ENCODE data around the gene PKN1.
"Not testable (repeated sequence)": the region's sequence is repeated elsewhere in the genome, so short reads cannot be mapped to it uniquely, and the experiment has no call there.

PKN1 gene

DNA sequence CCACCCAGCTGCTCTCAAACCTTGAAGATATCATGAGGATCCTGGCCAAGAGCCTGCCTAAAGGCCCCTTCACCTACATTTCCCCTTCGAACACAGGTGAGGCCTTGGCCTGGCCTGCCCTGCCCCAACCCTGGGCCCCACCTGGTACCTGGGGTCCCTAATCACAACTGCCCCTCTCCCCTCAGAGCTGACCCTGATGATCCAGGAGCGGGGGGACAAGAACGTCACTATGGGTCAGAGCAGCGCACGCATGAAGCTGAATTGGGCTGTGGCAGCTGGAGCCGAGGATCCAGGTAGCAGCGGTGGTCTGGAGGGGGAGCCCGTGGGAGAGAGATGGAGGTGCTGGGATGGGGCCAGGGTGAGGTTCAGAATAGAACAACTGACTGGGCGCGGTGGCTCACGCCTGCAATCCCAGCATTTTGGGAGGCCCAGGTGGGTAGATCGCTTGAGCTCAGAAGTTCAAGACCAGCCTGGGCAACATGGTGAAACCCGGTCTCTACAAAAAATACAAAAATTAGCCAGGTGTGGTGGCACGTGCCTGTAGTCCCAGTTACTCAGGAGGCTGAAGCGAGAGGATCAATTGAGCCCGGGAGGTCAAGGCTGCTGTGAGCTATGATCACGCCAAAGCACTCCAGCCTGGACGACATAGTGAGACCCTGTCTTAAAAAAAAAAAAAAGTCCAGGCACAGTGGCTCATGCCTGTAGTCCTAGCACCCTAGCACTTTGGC is 31.5 kb upstream of the PKN1 start:
- H3K4me1 ChIP-seq (ENCODE audit: insufficient read depth, low read length): no peaks in the 10 kb centered on the region
- no peaks in the 10 kb centered on the region for H3K36me3 ChIP-seq (ENCODE audit: insufficient read depth, low read length)
- no peaks in the 10 kb centered on the region for H3K9me3 ChIP-seq (ENCODE audit: low read length)
- H2AFZ ChIP-seq (ENCODE audit: low read depth, low read length): no peak overlapping the region
- no peaks in the 10 kb centered on the region for H3K27me3 ChIP-seq (ENCODE audit: insufficient read depth, low read length)
- no peak overlapping the region for H3K4me3 ChIP-seq (ENCODE audit: low read length)

DNA sequence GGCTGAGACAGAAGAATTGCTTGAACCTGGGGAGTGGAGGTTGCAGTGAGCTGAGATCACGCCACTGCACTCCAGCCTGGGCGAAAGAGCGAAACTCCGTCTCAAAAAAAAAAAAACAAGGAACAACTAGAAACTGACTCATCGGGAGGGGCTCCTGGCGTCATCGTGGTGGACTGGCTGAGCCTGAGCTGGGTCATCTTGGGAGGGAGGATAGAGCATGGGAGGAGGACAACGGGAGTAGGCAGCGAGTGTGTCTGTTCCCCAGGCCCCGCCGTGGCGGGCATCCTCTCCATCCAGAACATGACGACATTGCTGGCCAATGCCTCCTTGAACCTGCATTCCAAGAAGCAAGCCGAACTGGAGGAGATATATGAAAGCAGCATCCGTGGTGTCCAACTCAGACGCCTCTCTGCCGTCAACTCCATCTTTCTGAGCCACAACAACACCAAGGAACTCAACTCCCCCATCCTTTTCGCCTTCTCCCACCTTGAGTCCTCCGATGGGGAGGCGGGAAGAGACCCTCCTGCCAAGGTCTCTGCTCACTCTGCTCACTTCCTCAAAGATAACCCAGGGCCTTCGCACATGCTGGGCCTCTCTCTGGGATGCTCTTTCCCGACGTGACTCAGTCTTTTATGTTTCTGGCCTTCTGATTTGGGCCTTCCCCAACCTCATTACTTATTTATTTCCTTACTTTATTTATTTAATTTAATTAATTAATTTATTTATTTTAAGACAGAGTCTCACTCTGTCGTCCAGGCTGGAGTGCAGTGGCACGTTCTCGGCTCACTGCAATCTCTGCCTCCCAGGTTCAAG is 30.6 kb upstream of the PKN1 start:
- no peak overlapping the region for H3K4me3 ChIP-seq (ENCODE audit: low read length)
- peaks cover 4% of the 10 kb centered on the region for H3K36me3 ChIP-seq (ENCODE audit: insufficient read depth, low read length)
- H2AFZ ChIP-seq (ENCODE audit: low read depth, low read length): no peak overlapping the region
- H3K27me3 ChIP-seq (ENCODE audit: insufficient read depth, low read length): no peaks in the 10 kb centered on the region
- H3K9me3 ChIP-seq (ENCODE audit: low read length): no peaks in the 10 kb centered on the region
- no peaks in the 10 kb centered on the region for H3K4me1 ChIP-seq (ENCODE audit: insufficient read depth, low read length)

DNA sequence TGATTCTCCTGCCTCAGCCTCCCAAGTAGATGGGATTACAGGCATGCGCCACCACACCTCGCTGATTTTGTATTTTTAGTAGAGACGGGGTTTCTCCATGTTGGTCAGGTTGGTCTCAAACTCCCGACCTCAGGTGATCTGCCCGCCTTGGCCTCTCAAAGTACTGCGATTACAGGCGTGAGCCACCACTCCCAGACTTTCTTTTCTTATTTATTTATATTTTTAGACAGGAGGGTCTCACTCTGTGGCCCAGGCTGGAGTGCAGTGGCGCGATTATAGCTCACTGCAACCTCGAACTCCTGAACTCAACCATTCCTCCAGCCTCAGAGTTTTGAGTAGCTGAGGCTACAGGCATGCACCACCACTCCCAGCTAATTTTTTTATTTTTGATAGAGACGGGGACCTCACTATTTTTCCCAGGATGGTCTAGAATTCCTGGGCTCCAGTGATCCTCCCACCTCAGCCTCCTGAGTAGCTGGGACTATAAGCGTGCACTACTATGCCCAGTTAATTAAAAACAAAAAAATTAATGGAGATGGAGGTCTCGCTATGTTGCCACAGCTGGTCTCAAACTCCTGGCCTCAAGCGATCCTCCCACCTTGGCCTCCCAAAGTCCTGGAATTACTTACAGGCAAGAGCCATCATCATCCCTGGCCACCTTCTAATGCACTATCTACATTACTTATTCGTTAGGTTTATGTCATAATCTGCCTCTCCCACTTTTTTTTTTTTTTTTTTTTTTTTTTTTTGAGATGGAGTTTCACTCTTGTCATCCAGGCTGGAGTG is 29.8 kb upstream of the PKN1 start:
- not testable (repeated sequence) for H3K27me3 ChIP-seq (ENCODE audit: insufficient read depth, low read length); H3K9me3 ChIP-seq (ENCODE audit: low read length); H3K4me1 ChIP-seq (ENCODE audit: insufficient read depth, low read length); H2AFZ ChIP-seq (ENCODE audit: low read depth, low read length); H3K4me3 ChIP-seq (ENCODE audit: low read length)
- H3K36me3 ChIP-seq (ENCODE audit: insufficient read depth, low read length): peaks cover 12% of the 10 kb centered on the region

DNA sequence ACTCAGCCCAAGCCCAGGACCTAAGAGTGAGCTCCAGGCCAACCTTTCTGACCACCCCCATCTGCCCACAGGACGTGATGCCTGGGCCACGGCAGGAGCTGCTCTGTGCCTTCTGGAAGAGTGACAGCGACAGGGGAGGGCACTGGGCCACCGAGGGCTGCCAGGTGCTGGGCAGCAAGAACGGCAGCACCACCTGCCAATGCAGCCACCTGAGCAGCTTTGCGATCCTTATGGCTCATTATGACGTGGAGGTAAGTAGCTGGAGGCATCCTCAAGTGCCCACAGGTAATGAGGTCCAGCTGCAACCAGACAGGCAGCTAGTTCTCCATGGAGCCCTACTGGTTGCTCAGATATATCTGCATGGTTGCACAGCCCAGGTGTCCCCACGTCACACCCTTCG is 28.8 kb upstream of the PKN1 start:
- H3K4me1 ChIP-seq (ENCODE audit: insufficient read depth, low read length): no peaks in the 10 kb centered on the region
- H3K9me3 ChIP-seq (ENCODE audit: low read length): no peaks in the 10 kb centered on the region

DNA sequence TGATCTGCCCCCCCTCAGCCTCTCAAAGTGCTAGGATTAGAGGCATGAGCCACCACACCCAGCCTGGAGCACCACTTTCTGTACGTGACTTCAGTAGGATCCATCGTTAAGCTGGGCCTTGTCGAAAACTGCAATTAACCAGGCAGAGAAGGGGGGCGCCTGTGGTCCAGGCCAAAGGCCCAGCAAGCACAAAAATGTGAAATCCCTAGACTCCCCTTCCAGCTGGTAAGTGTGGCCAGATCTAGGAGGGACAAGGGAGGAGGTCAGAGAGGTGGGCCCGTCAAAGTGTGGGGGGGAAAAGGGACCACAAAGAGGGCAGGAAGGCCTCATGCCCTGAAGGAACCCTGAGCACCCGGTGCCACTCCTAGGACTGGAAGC is 27.7 kb upstream of the PKN1 start:
- no peaks in the 10 kb centered on the region for H3K27me3 ChIP-seq (ENCODE audit: insufficient read depth, low read length)
- H3K4me3 ChIP-seq (ENCODE audit: low read length): no peak overlapping the region
- H3K36me3 ChIP-seq (ENCODE audit: insufficient read depth, low read length): peaks cover 33% of the 10 kb centered on the region
- no peak overlapping the region for H2AFZ ChIP-seq (ENCODE audit: low read depth, low read length)
- H3K9me3 ChIP-seq (ENCODE audit: low read length): no peaks in the 10 kb centered on the region
- H3K4me1 ChIP-seq (ENCODE audit: insufficient read depth, low read length): no peaks in the 10 kb centered on the region

More for the DNA sequence above, 28.8 kb upstream of the PKN1 start:
- no peak overlapping the region for H2AFZ ChIP-seq (ENCODE audit: low read depth, low read length)
- no peaks in the 10 kb centered on the region for H3K27me3 ChIP-seq (ENCODE audit: insufficient read depth, low read length)
- H3K4me3 ChIP-seq (ENCODE audit: low read length): no peak overlapping the region
- H3K36me3 ChIP-seq (ENCODE audit: insufficient read depth, low read length): peaks cover 22% of the 10 kb centered on the region

DNA sequence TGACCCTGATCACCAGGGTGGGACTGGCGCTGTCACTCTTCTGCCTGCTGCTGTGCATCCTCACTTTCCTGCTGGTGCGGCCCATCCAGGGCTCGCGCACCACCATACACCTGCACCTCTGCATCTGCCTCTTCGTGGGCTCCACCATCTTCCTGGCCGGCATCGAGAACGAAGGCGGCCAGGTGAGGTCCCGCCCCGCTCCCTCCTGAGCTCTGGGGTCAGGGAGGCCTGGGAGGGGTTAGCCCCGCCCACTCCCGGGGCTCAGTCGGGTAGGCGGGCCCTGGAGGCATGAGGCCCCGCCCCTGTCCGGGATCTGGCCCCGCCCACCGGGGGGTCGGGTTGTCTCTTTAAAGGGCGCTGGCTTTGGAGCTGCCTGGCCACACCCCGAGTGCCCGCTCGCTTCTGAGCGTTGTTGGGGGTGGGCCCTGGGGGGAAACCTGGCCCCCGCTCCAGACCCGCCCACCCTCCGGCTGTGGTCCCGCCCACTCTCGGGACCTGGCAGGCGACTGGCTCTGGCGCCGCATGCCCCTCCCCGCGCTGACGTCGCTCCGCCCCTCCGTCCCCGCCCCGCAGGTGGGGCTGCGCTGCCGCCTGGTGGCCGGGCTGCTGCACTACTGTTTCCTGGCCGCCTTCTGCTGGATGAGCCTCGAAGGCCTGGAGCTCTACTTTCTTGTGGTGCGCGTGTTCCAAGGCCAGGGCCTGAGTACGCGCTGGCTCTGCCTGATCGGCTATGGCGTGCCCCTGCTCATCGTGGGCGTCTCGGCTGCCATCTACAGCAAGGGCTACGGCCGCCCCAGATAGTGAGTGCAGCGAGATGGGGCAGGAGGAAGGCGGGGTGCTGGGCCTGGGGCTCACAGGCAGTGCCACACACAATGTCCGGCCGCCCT is 27.1 kb upstream of the PKN1 start:
- no peaks in the 10 kb centered on the region for H3K9me3 ChIP-seq (ENCODE audit: low read length)
- peaks cover 39% of the 10 kb centered on the region for H3K36me3 ChIP-seq (ENCODE audit: insufficient read depth, low read length)
- no peaks in the 10 kb centered on the region for H3K4me1 ChIP-seq (ENCODE audit: insufficient read depth, low read length)
- peak overlapping the region; percentile 11 for H3K4me3 ChIP-seq (ENCODE audit: low read length)
- H2AFZ ChIP-seq (ENCODE audit: low read depth, low read length): no peak overlapping the region
- H3K27me3 ChIP-seq (ENCODE audit: insufficient read depth, low read length): no peaks in the 10 kb centered on the region

DNA sequence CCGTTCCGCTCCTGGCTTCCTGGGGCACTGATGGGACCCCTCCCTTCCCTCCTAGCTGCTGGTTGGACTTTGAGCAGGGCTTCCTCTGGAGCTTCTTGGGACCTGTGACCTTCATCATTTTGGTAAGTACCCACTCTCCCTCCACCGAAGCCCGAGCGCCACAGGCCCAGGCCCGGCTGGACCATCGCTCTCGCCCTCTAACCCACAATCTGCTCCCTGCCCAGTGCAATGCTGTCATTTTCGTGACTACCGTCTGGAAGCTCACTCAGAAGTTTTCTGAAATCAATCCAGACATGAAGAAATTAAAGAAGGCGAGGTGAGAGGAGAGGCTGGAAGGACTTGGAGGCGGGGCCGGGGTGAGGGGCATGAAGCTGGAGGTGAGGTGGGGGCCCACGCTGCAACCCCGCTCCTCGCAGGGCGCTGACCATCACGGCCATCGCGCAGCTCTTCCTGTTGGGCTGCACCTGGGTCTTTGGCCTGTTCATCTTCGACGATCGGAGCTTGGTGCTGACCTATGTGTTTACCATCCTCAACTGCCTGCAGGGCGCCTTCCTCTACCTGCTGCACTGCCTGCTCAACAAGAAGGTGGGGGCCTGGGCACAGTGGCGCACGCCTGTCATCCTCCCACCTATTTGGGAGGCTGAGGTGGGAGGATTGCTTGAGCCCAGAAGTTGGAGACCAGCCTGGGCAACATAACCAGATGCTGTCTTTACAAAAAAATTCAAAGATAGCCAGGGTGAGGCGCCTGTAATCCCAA is 26.3 kb upstream of the PKN1 start:
- Histone ChIP-seq H3K36me3 (ENCODE audit: insufficient read depth, low read length) (peaks cover 47% of the 10 kb centered on the region), H3K4me1 (ENCODE audit: insufficient read depth, low read length) (no peaks in the 10 kb centered on the region), H2AFZ (ENCODE audit: low read depth, low read length) (no peak overlapping the region), H3K27me3 (ENCODE audit: insufficient read depth, low read length) (no peaks in the 10 kb centered on the region), H3K9me3 (ENCODE audit: low read length) (no peaks in the 10 kb centered on the region), H3K4me3 (ENCODE audit: low read length) (no peak overlapping the region)

DNA sequence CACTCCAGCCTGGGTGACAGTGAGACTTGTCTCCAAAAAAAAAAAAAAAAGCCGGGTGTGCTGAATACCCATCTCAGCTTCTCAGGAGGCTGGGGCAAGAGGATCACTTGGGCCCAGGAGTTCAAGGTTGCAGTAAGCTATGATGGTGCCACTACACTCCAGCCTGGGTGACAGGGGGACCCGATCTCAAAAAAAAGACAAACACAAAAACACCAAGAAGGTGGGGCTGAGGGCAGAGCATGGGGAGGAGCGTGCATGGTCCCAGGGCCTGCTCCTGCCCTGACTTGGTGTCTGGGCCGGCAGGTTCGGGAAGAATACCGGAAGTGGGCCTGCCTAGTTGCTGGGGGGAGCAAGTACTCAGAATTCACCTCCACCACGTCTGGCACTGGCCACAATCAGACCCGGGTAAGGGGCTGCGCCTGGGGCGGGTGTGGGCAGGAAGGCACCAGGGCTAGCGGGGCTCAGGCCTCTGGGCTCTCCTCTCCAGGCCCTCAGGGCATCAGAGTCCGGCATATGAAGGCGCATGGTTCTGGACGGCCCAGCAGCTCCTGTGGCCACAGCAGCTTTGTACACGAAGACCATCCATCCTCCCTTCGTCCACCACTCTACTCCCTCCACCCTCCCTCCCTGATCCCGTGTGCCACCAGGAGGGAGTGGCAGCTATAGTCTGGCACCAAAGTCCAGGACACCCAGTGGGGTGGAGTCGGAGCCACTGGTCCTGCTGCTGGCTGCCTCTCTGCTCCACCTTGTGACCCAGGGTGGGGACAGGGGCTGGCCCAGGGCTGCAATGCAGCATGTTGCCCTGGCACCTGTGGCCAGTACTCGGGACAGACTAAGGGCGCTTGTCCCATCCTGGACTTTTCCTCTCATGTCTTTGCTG is 25.3 kb upstream of the PKN1 start:
- Histone ChIP-seq H3K4me1 (ENCODE audit: insufficient read depth, low read length) (no peaks in the 10 kb centered on the region), H2AFZ (ENCODE audit: low read depth, low read length) (no peak overlapping the region), H3K4me3 (ENCODE audit: low read length) (no peak overlapping the region), H3K36me3 (ENCODE audit: insufficient read depth, low read length) (peaks cover 58% of the 10 kb centered on the region), H3K27me3 (ENCODE audit: insufficient read depth, low read length) (no peaks in the 10 kb centered on the region), H3K9me3 (ENCODE audit: low read length) (no peaks in the 10 kb centered on the region)

DNA sequence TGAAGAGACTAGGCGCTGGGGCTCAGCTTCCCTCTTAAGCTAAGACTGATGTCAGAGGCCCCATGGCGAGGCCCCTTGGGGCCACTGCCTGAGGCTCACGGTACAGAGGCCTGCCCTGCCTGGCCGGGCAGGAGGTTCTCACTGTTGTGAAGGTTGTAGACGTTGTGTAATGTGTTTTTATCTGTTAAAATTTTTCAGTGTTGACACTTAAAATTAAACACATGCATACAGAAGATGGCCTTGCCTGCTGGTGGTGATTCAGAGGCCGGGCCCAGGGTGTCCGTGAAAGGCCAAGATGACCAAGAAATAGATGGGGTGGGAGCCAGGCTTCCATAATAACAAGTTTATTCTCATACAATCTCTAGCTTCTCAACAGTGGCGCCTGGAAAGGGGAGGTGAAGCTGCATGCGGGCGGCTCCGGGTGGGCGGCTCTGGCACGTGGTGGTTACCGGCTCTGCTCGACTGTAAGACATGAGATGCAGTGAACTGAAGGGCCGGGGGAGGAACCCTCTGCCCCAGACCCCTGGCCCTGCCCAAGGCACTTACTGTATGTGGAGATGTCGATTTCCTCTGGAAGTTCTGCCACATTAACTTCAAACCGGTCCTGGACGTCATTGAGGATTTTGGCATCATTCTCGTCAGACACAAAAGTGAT is 24.5 kb upstream of the PKN1 start:
- Histone ChIP-seq H3K36me3 (ENCODE audit: insufficient read depth, low read length) (peaks cover 63% of the 10 kb centered on the region), H3K9me3 (ENCODE audit: low read length) (no peaks in the 10 kb centered on the region), H3K4me1 (ENCODE audit: insufficient read depth, low read length) (peaks cover 2% of the 10 kb centered on the region), H3K27me3 (ENCODE audit: insufficient read depth, low read length) (no peaks in the 10 kb centered on the region), H2AFZ (ENCODE audit: low read depth, low read length) (no peak overlapping the region), H3K4me3 (ENCODE audit: low read length) (no peak overlapping the region)

DNA sequence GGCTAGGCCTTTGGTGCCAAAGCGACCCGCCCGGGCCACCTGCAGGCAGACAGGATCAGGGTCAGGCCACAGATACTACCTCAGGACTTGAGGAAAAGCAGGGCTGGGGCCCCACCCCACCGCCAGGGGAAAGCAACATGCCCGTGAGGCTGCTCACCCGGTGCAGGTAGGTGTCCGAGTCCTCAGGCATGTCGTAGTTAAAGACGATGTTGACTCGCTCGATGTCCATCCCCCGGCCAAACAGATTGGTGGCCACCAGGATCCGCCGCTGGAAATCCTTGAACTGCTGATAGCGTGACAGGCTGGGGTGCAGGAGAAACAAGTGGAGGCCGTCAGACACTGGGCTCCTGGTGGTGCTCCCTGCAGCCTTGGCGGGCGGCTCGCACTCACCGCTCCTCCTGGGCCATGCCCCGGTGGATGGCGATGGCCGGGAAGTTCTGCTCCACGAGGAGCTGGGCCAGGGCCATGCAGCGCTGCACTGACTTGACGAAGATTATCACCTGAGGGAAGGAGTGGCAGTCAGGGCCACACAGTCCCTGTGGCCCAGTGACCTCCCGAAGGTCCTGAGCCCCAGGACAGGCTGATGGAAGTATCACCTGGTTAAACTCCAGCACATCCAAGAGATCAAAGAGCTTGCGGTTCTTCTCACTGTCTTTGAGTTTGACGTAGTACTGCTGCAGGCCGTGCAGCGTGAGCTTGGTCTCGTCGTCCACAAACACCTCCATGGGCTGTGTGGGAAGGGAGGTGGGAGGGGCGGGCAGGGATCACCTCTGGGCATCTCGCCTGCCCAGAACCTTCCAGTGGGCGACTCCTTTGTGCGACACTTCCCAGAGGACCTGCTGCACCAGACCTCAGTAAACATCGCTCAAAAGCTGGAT is 23.7 kb upstream of the PKN1 start:
- H3K36me3 ChIP-seq (ENCODE audit: insufficient read depth, low read length): peaks cover 63% of the 10 kb centered on the region

More for the DNA sequence above, 23.7 kb upstream of the PKN1 start:
- Histone ChIP-seq H2AFZ (ENCODE audit: low read depth, low read length) (no peak overlapping the region), H3K4me1 (ENCODE audit: insufficient read depth, low read length) (peaks cover 4% of the 10 kb centered on the region), H3K4me3 (ENCODE audit: low read length) (no peak overlapping the region), H3K9me3 (ENCODE audit: low read length) (no peaks in the 10 kb centered on the region), H3K27me3 (ENCODE audit: insufficient read depth, low read length) (no peaks in the 10 kb centered on the region)
